WTC11 (cell line): ENCODE measurements around the gene DYRK2. TPM values are rescaled to one million over a fixed set of nuclear protein-coding genes. Genes with fewer than 3 reads are reported as not detected.
A peak's percentile ranks its signal among the peaks of the same experiment; 100 is the strongest.

ENCODE experiments used
- ATAC-seq: fragments of 200-7000 bp; cut with Tn5 transposase; 2 replicates; pipeline ENCODE4 v1.10.0; 2021; ENCODE audit warnings: mild to moderate bottlenecking, moderate library complexity
- CTCF ChIA-PET: fragments of 300-600 bp; sonication (Branson Sonifier 250); formaldehyde crosslinking; loops from one replicate; lab custom pipeline; 2021; ENCODE audit warnings: antibody characterized with exemption; lab: Charles Lee
- POLR2A ChIA-PET: fragments of 350-600 bp; sonication (Branson Sonifier 250); formaldehyde crosslinking; loops from one replicate; lab custom pipeline; 2021; ENCODE audit warnings: antibody characterized with exemption; lab: Charles Lee
- DNase-seq: peaks from one replicate; pipeline ENCODE4 v3.0.0; 2021; ENCODE audit warnings: low spot score
- H3K27ac Mint-ChIP-seq: 2 replicates; pipeline ENCODE4 v1.8.0; 2021; ENCODE audit warnings: mixed read lengths
- H3K27me3 Mint-ChIP-seq: 2 replicates; pipeline ENCODE4 v1.8.0; 2021; ENCODE audit warnings: low read depth, mild to moderate bottlenecking, moderate library complexity, mixed read lengths
- H3K36me3 Mint-ChIP-seq: 2 replicates; pipeline ENCODE4 v1.8.0; 2021; ENCODE audit warnings: mixed read lengths
- H3K4me1 Mint-ChIP-seq: 2 replicates; pipeline ENCODE4 v1.8.0; 2022; ENCODE audit warnings: mixed read lengths
- H3K4me3 Mint-ChIP-seq: 2 replicates; pipeline ENCODE4 v1.8.0; 2021; ENCODE audit warnings: mild to moderate bottlenecking, moderate library complexity, mixed read lengths
- H3K9me3 Mint-ChIP-seq: 2 replicates; pipeline ENCODE4 v1.8.0; 2021; ENCODE audit warnings: mixed read lengths
- CBFB ChIP-seq: sonication (generic); formaldehyde crosslinking; IDR thresholded peaks from 2 replicates; pipeline ENCODE4 v1.8.1; 2022; ENCODE audit warnings: mild to moderate bottlenecking, low read depth, missing genetic modification reagents
- FOXJ3 ChIP-seq: sonication (generic); formaldehyde crosslinking; IDR thresholded peaks from 2 replicates; pipeline ENCODE4 v1.9.0; 2021; ENCODE audit warnings: missing genetic modification reagents, mild to moderate bottlenecking, borderline replicate concordance
- GRHL2 ChIP-seq: fragments of 250-450 bp; sonication (Bioruptor Pico); IDR thresholded peaks from 2 replicates; pipeline ENCODE4 v1.8.0; 2022; ENCODE audit warnings: mild to moderate bottlenecking, moderate library complexity; ENCODE audit not compliant: insufficient replicate concordance, severe bottlenecking
- GTF2I ChIP-seq: fragments of 250-450 bp; sonication (Bioruptor Pico); conservative IDR thresholded peaks from 2 replicates; pipeline ENCODE4 v1.4.0; 2021; ENCODE audit warnings: mild to moderate bottlenecking
- MXD4 ChIP-seq: fragments of 250-450 bp; sonication (Bioruptor Pico); IDR thresholded peaks from 2 replicates; pipeline ENCODE4 v1.8.0; 2021; ENCODE audit warnings: mild to moderate bottlenecking, moderate library complexity, borderline replicate concordance
- NFE2L1 ChIP-seq: sonication (generic); formaldehyde crosslinking; IDR thresholded peaks from 2 replicates; pipeline ENCODE4 v1.8.1; 2023; ENCODE audit warnings: missing genetic modification reagents
- NFYB ChIP-seq: sonication (generic); formaldehyde crosslinking; conservative IDR thresholded peaks from 2 replicates; pipeline ENCODE4 v1.8.0; 2022; ENCODE audit warnings: low read depth, missing genetic modification reagents
- NR2C2 ChIP-seq: sonication (generic); formaldehyde crosslinking; IDR thresholded peaks from 2 replicates; pipeline ENCODE4 v1.8.0; 2022; ENCODE audit warnings: mild to moderate bottlenecking, missing genetic modification reagents
- ZNF317 ChIP-seq: sonication (generic); formaldehyde crosslinking; IDR thresholded peaks from 2 replicates; pipeline ENCODE4 v1.8.1; 2023; ENCODE audit warnings: low read depth, mild to moderate bottlenecking, moderate library complexity, missing genetic modification reagents, borderline replicate concordance
- total RNA-seq: library from RNA; stranded (reverse); gene quantifications from 3 replicates; pipeline ENCODE4 v1.2.3, GENCODE V29; 2021
- TF ChIP-seq, protein P1 (sequence below): sonication (generic); formaldehyde crosslinking; IDR thresholded peaks from 2 replicates; pipeline ENCODE4 v1.8.1; 2022; ENCODE audit warnings: low read depth, mild to moderate bottlenecking, moderate library complexity, missing genetic modification reagents, borderline replicate concordance
- TF ChIP-seq, protein P2 (sequence below): fragments of 250-450 bp; sonication (Bioruptor Pico); IDR thresholded peaks from 2 replicates; pipeline ENCODE4 v1.9.0; 2021; ENCODE audit warnings: moderate library complexity, mild to moderate bottlenecking, inconsistent platforms, borderline replicate concordance
- TF ChIP-seq, protein P3 (sequence below): sonication (generic); formaldehyde crosslinking; IDR thresholded peaks from 2 replicates; pipeline ENCODE4 v1.8.1; 2023; ENCODE audit warnings: mild to moderate bottlenecking, missing genetic modification reagents, moderate library complexity
- TF ChIP-seq, protein P4 (sequence below): sonication (generic); formaldehyde crosslinking; IDR thresholded peaks from 2 replicates; pipeline ENCODE4 v1.8.1; 2022; ENCODE audit warnings: missing genetic modification reagents, borderline replicate concordance

The DYRK2 gene
- total RNA-seq, 1 experiment from 2014 or later, result 36.1 TPM

DNA sequence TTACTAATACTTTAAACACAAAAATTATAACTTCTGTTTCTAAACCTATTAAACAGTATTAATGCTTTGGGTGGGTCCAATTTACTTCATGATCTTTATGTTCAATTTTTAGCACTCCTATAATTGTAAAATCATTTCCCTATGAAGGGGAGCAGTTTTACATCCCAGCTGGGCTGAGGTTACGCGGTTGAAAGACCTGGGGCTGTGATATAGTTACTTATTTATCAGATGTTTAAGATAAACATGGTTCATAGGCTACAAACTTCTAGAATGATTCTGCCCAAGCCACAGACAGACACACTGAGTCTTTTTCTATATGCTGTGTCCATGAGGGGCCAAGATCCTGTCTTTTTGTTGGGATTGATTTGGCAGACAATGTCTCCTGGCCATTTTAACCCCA, 44.4 kb downstream of the DYRK2 start (continued):
- TF ChIP-seq, protein P1, sequence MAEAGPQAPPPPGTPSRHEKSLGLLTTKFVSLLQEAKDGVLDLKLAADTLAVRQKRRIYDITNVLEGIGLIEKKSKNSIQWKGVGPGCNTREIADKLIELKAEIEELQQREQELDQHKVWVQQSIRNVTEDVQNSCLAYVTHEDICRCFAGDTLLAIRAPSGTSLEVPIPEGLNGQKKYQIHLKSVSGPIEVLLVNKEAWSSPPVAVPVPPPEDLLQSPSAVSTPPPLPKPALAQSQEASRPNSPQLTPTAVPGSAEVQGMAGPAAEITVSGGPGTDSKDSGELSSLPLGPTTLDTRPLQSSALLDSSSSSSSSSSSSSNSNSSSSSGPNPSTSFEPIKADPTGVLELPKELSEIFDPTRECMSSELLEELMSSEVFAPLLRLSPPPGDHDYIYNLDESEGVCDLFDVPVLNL (CRISPR knock-in tag), result no peak
- TF ChIP-seq ZNF317 (CRISPR knock-in tag) (no peak), NR2C2 (no peak)
- TF ChIP-seq, protein P2, sequence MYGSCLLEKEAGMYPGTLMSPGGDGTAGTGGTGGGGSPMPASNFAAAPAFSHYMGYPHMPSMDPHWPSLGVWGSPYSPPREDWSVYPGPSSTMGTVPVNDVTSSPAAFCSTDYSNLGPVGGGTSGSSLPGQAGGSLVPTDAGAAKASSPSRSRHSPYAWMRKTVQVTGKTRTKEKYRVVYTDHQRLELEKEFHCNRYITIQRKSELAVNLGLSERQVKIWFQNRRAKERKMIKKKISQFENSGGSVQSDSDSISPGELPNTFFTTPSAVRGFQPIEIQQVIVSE, result no peak
- TF ChIP-seq, all 79 proteins: peak for 0

DNA sequence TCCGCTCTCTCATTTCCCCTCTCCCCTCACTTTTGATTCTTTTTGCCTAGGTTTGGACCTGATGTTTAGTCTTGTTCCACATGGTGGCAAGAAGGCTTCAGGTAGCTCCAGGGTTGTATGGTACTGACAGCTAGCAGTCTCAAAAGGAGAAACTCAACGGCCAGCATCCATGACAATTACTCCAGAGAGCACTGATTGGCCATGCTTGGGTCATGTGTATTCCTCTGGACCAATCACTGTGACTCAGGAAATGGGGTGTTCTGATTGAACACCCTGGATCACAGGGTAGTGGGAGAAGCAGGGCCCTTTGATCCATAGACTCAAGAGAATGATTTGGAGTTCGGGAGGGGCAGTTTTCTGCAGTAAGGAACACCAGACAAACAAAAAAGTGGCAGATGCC, 45.3 kb downstream of the DYRK2 start:
- DNase-seq (no peak), ATAC-seq (peak; percentile 41)
- ChIA-PET POLR2A (no interaction called here), CTCF (no interaction called here)
- Mint-ChIP-seq H3K27me3 (no peaks in the 10 kb centered on the region), H3K4me1 (peaks cover 5% of the 10 kb centered on the region; the same call in 1 of the 2 replicates), H3K4me3 (no peak overlapping the region), H3K36me3 (no peaks in the 10 kb centered on the region), H3K9me3 (peaks cover 3% of the 10 kb centered on the region; the same call in 1 of the 2 replicates), H3K27ac (no peak overlapping the region)
- TF ChIP-seq, protein P3, sequence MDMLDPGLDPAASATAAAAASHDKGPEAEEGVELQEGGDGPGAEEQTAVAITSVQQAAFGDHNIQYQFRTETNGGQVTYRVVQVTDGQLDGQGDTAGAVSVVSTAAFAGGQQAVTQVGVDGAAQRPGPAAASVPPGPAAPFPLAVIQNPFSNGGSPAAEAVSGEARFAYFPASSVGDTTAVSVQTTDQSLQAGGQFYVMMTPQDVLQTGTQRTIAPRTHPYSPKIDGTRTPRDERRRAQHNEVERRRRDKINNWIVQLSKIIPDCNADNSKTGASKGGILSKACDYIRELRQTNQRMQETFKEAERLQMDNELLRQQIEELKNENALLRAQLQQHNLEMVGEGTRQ (CRISPR knock-in tag), result 0 out of 2 replicates have a peak, but pooled peaks have one; percentile 35
- TF ChIP-seq NFYB (CRISPR knock-in tag) (peak; percentile 67), GRHL2 (CRISPR knock-in tag) (no peak)

DNA sequence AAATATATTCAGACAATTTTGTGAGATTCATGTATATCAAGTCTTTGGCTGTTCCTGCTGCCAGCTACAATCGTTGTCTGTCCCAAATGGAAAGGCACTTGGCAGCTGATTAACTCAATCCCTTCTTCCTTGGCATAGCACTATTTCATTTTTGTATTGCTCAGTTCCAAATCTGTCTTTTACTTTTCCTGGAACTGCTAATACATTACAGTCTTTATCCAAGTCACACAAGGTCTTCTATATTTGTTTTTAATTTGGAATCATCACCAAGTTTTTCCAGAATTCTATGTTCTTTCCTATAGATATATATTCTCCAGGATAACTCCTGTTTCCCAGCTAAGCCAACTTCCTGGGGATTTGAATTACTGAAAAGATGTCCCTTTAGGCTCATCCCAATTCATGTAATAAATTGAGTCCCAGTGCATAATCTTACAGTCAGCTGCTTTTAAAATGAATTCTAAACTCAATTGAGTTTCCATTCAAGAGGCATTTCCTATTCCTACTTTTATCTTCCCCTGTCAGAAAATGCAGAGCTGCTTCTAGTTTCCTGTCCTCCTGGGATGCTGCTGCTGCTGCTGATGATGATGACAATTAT, 45.9 kb downstream of the DYRK2 start:
- Mint-ChIP-seq H3K36me3 (no peaks in the 10 kb centered on the region), H3K9me3 (peaks cover 3% of the 10 kb centered on the region; the same call in 1 of the 2 replicates), H3K4me3 (no peak overlapping the region), H3K4me1 (peaks cover 5% of the 10 kb centered on the region; the same call in 1 of the 2 replicates), H3K27me3 (no peaks in the 10 kb centered on the region), H3K27ac (no peak overlapping the region)
- ChIA-PET POLR2A (no interaction called here), CTCF (interaction anchor here (0.9 kb wide), 1 partner anchor 338 kb away, joined by 3 read pairs; no protein-coding TSS in a partner anchor)
- no peak for ATAC-seq
- no peak for DNase-seq
- TF ChIP-seq, protein P1 (CRISPR knock-in tag), result no peak
- TF ChIP-seq CBFB (CRISPR knock-in tag) (no peak), FOXJ3 (CRISPR knock-in tag) (no peak), NFE2L1 (CRISPR knock-in tag) (no peak), MXD4 (no peak), NFYB (CRISPR knock-in tag) (no peak)
- TF ChIP-seq, protein P2, result no peak

DNA sequence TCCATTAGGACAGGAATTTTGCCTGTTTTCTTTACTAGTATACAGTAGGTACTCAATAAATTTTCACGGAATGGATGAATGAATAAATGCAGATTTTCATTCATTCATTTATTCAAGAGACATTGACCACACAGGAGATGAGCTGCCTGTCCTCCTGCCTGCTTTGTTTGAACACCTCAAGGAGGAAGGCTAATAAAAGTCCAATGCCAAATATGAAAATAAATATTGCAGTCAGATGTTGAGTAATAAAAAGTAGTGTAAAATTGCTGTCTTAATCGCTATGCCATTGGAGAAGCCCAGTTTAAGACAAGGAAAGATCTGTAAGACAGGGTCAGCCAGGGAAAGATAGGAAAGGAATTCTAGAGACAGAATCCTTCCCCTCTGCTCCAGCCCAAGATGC, 47.4 kb downstream of the DYRK2 start:
- CTCF ChIA-PET, result no interaction called here
- Mint-ChIP-seq H3K27ac (no peak overlapping the region), H3K27me3 (no peaks in the 10 kb centered on the region)
- no peak for ATAC-seq
- TF ChIP-seq GTF2I (CRISPR knock-in tag), result no peak
- TF ChIP-seq, protein P4, sequence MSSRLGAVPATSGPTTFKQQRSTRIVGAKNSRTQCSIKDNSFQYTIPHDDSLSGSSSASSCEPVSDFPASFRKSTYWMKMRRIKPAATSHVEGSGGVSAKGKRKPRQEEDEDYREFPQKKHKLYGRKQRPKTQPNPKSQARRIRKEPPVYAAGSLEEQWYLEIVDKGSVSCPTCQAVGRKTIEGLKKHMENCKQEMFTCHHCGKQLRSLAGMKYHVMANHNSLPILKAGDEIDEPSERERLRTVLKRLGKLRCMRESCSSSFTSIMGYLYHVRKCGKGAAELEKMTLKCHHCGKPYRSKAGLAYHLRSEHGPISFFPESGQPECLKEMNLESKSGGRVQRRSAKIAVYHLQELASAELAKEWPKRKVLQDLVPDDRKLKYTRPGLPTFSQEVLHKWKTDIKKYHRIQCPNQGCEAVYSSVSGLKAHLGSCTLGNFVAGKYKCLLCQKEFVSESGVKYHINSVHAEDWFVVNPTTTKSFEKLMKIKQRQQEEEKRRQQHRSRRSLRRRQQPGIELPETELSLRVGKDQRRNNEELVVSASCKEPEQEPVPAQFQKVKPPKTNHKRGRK, result no peak
- TF ChIP-seq, all 79 proteins: peak for 0
- peaks cover 5% of the 10 kb centered on the region; the same call in 1 of the 2 replicates for H3K4me1 Mint-ChIP-seq
- H3K36me3 Mint-ChIP-seq, result no peaks in the 10 kb centered on the region
- H3K4me3 Mint-ChIP-seq, result no peak overlapping the region
- peaks cover 3% of the 10 kb centered on the region; the same call in 1 of the 2 replicates for H3K9me3 Mint-ChIP-seq
- DNase-seq, result no peak
- POLR2A ChIA-PET, result no interaction called here
